B cell (primary cell): Measurements from ENCODE around the gene TSC1. TPM values are rescaled to one million over a fixed set of nuclear protein-coding genes. Genes with fewer than 3 reads are reported as not detected.

Experiments
- ATAC-seq: fragments of 200-7000 bp; cut with Tn5 transposase; one replicate; pipeline ENCODE4 v1.10.0; 2021; ENCODE audit warnings: low read depth, mild to moderate bottlenecking, moderate number of reproducible peaks, moderate library complexity
- CTCF ChIA-PET: fragments of 350-600 bp; sonication (Branson Sonifier 250); formaldehyde crosslinking; loops from one replicate; lab custom pipeline; 2021; ENCODE audit warnings: antibody characterized with exemption, inconsistent platforms; lab: Charles Lee
- POLR2A ChIA-PET: fragments of 350-600 bp; sonication (Branson Sonifier 250); formaldehyde crosslinking; loops from one replicate; lab custom pipeline; 2021; ENCODE audit warnings: antibody characterized with exemption; lab: Charles Lee
- DNase-seq: peaks from one replicate; pipeline ENCODE4 v3.0.0; 2013
- H2AFZ ChIP-seq: 2 replicates; pipeline ENCODE4 v1.6.1; 2012; ENCODE audit warnings: mild to moderate bottlenecking, low read depth, low read length; ENCODE audit not compliant: insufficient read depth, poor library complexity, severe bottlenecking
- H3K27ac ChIP-seq, 2 donors: 1 replicate in 1 of 2; 2 replicates in 1 of 2; pipeline ENCODE4 v1.5.1; 2012 to 2013; ENCODE audit warnings: low read length in 2 of 2, mild to moderate bottlenecking in 2 of 2, moderate library complexity in 1 of 2
- H3K27me3 ChIP-seq, 4 experiments: fragments of 200-600 bp in 1 of 4; sonication (generic) in 1 of 4; replicated peaks in 1 of 4; 1 replicate in 2 of 4; 2 replicates in 2 of 4; pipeline versions ENCODE4 v1.6.1 to v1.7.0; 2013 to 2016; ENCODE audit warnings: low read length in 3 of 4, mild to moderate bottlenecking in 2 of 4, mixed read lengths in 1 of 4, moderate library complexity in 1 of 4; ENCODE audit not compliant: insufficient read depth in 4 of 4, control insufficient read depth in 3 of 4; ENCODE audit errors: control extremely low read depth in 1 of 4
- H3K36me3 ChIP-seq, 2 experiments: replicated peaks in 1 of 2; 1 replicate in 1 of 2; 2 replicates in 1 of 2; pipeline versions ENCODE4 v1.6.1 to v1.7.1; 2013; ENCODE audit warnings: low read length in 1 of 2; ENCODE audit not compliant: insufficient read depth in 2 of 2, control insufficient read depth in 1 of 2; ENCODE audit errors: control extremely low read depth in 1 of 2, extremely low read depth in 1 of 2
- H3K4me1 ChIP-seq, 2 donors: fragments of 200-600 bp in 1 of 2; sonication (generic) in 1 of 2; 1 replicate in 1 of 2; 2 replicates in 1 of 2; pipeline versions ENCODE4 v1.5.1 to v1.6.1; 2013 to 2017; ENCODE audit warnings: low read length in 2 of 2; ENCODE audit not compliant: control insufficient read depth in 2 of 2, insufficient read depth in 2 of 2
- H3K4me2 ChIP-seq: replicated peaks from 2 replicates; pipeline ENCODE3; 2012; ENCODE audit warnings: mild to moderate bottlenecking, low read depth, low read length; ENCODE audit not compliant: poor library complexity, severe bottlenecking
- H3K4me3 ChIP-seq, 5 experiments: fragments of 200-600 bp in 1 of 5; sonication (generic) in 1 of 5; 1 replicate in 3 of 5; 2 replicates in 2 of 5; pipeline versions ENCODE4 v1.5.1 to v1.7.0; 2011 to 2016; ENCODE audit warnings: low read length in 4 of 5, mild to moderate bottlenecking in 4 of 5, low read depth in 2 of 5, control low read depth in 1 of 5, moderate library complexity in 1 of 5; ENCODE audit not compliant: insufficient read depth in 1 of 5; ENCODE audit errors: control extremely low read depth in 1 of 5, extremely low read depth in 1 of 5
- H3K79me2 ChIP-seq: fragments of 200-600 bp; sonication (generic); one replicate; pipeline ENCODE4 v1.6.0; 2016; ENCODE audit warnings: low read length; ENCODE audit not compliant: control insufficient read depth, insufficient read depth
- H3K9ac ChIP-seq: fragments of 200-600 bp; sonication (generic); 2 replicates; pipeline ENCODE4 v1.6.1; 2017; ENCODE audit warnings: mild to moderate bottlenecking, low read length, moderate library complexity
- H3K9me3 ChIP-seq, 3 donors: one replicate each; pipeline versions ENCODE4 v1.6.1 to v1.7.1; 2013; ENCODE audit warnings: low read length in 2 of 3; ENCODE audit not compliant: control insufficient read depth in 2 of 3, insufficient read depth in 1 of 3; ENCODE audit errors: control extremely low read depth in 1 of 3
- H4K20me1 ChIP-seq: 2 replicates; pipeline ENCODE4 v1.6.0; 2012; ENCODE audit warnings: mild to moderate bottlenecking, low read length; ENCODE audit not compliant: insufficient read depth, control insufficient read depth, poor library complexity, severe bottlenecking
- H3K27ac Mint-ChIP-seq: one replicate; pipeline ENCODE4 v1.8.0; 2021; ENCODE audit warnings: mixed read lengths
- H3K27me3 Mint-ChIP-seq: one replicate; pipeline ENCODE4 v1.8.0; 2021; ENCODE audit warnings: mixed read lengths
- H3K4me1 Mint-ChIP-seq: one replicate; pipeline ENCODE4 v1.8.0; 2021; ENCODE audit warnings: mixed read lengths
- H3K4me3 Mint-ChIP-seq: one replicate; pipeline ENCODE4 v1.8.0; 2021; ENCODE audit warnings: mixed read lengths
- H3K9me3 Mint-ChIP-seq: one replicate; pipeline ENCODE4 v1.8.0; 2022; ENCODE audit warnings: mixed read lengths; ENCODE audit not compliant: insufficient read depth
- CTCF ChIP-seq: fragments of 200-600 bp; IDR thresholded peaks from one replicate; pipeline ENCODE4 v1.8.0; 2022; ENCODE audit warnings: antibody characterized with exemption, mild to moderate bottlenecking
- EZH2 ChIP-seq: IDR thresholded peaks from 2 replicates; pipeline ENCODE4 v1.6.1; 2012; ENCODE audit warnings: borderline replicate concordance, low read depth, mild to moderate bottlenecking, moderate library complexity, low read length; ENCODE audit not compliant: insufficient read depth, poor library complexity, severe bottlenecking
- WGBS: methylation state at CpG from one replicate; pipeline ENCODE4 v1.1.5; 2013; ENCODE audit warnings: missing lambda C conversion rate; ENCODE audit not compliant: insufficient coverage; 5-methylcytosine and 5-hydroxymethylcytosine counted together
- intact Hi-C: fragments of 100-400 bp; cut with micrococcal nuclease; formaldehyde crosslinking; loops from one replicate; pipeline ENCODE4 v1.10.0; 2022
- polyA plus RNA-seq: library from polyadenylated mRNA; depleted of rRNA; stranded (reverse); fragments of >200 nt; gene quantifications from 2 replicates; pipeline ENCODE4 v1.2.3, GENCODE V29; 2012
- total RNA-seq, 2 donors: library from RNA; stranded (reverse); fragments of 120-200 nt in 1 of 2; gene quantifications; 1 replicate in 1 of 2; 2 replicates in 1 of 2; pipeline versions ENCODE4 v1.2.3 to v1.2.4, GENCODE V29; 2013 to 2022

Gene TSC1
- total and polyA plus RNA-seq, 2 donors (not counting 1 experiment from before 2014, with no cell fraction given), result 34.4 to 102 TPM

- Mint-ChIP-seq H3K4me3 (no peak overlapping the region), H3K9me3 (no peaks in the 10 kb centered on the region), H3K27ac (no peak overlapping the region), H3K27me3 (peaks cover 47% of the 10 kb centered on the region), H3K4me1 (peaks cover 11% of the 10 kb centered on the region)
- TF ChIP-seq EZH2 (no peak), CTCF (no peak)
- Histone ChIP-seq H3K4me2 (no peak overlapping the region), H3K27ac (no peak overlapping the region), H3K36me3 (no peaks in the 10 kb centered on the region), H3K27me3 (peaks cover 0 to 52% (median 14%) of the 10 kb centered on the region in 4 experiments), H3K4me3 (no peak overlapping the region), H4K20me1 (no peaks in the 10 kb centered on the region), H2AFZ (no peak overlapping the region), H3K9me3 (no peaks in the 10 kb centered on the region), H3K79me2 (no peaks in the 10 kb centered on the region), H3K9ac (no peak overlapping the region), H3K4me1 (peaks cover 9 to 13% of the 10 kb centered on the region in 2 donors)
- intact Hi-C loops, result no loop called here
- ChIA-PET POLR2A (no interaction called here), CTCF (no interaction called here)
- DNase-seq (no peak), ATAC-seq (no peak)
- WGBS, result 17% methylated on average over 15 of the region's 20 CpGs
These were observed 40.0 kb upstream of the TSC1 start for GRCh38 chr9:132984202-132985070.
